GM20000 (cell line): ENCODE measurements around the gene EPB41L3.
"Not testable (repeated sequence)": the region's sequence is repeated elsewhere in the genome, so short reads cannot be mapped to it uniquely, and the experiment has no call there.

ENCODE experiments used
- DNase-seq: peaks from one replicate; pipeline ENCODE4 v3.0.0; 2012; ENCODE audit warnings: low spot score
- TF ChIP-seq, protein P1 (sequence below): IDR thresholded peaks from 2 replicates; pipeline ENCODE4 v1.5.1; 2012; ENCODE audit warnings: mild to moderate bottlenecking, control low read depth; ENCODE audit errors: extremely low read depth, missing control alignments

EPB41L3 gene

GRCh38 chr18:5496305-5496704 is 47.5 kb downstream of the EPB41L3 start:
- TF ChIP-seq, protein P1, sequence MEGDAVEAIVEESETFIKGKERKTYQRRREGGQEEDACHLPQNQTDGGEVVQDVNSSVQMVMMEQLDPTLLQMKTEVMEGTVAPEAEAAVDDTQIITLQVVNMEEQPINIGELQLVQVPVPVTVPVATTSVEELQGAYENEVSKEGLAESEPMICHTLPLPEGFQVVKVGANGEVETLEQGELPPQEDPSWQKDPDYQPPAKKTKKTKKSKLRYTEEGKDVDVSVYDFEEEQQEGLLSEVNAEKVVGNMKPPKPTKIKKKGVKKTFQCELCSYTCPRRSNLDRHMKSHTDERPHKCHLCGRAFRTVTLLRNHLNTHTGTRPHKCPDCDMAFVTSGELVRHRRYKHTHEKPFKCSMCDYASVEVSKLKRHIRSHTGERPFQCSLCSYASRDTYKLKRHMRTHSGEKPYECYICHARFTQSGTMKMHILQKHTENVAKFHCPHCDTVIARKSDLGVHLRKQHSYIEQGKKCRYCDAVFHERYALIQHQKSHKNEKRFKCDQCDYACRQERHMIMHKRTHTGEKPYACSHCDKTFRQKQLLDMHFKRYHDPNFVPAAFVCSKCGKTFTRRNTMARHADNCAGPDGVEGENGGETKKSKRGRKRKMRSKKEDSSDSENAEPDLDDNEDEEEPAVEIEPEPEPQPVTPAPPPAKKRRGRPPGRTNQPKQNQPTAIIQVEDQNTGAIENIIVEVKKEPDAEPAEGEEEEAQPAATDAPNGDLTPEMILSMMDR: no peak
- DNase-seq: no peak

DNA sequence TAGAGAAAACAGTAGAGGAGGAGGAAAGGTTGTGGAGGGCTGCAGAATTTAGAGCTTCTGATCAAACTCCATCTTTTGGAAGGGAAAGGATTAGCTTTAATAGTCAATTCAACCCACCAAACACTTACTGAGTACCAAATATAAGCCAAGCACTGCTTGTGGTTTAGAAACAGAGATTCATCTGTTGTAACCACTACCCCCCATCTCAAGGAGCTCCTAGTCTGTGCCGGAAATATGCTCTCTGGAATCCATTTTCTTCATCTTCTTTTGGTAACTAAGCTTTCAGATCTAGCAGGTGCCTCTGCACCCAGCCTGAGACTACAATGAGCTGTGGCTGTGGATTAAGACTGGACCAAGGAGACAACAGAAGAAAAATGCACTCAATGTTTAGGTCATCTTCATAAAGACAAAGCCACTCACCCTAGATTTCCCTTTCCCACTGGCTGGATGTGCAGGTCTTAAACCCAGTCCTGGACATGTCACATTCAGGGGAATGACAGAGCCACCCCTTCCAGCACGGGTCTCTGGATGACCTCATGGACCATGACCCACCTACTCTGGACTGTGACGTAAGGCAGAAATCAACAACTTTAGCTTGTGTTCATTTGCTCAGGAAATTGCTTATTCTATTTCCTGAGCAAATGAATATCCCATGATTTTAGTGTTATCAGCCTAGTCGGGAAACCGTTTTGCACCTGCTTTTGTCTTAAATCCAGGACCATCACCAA is 52.9 kb downstream of the EPB41L3 start:
- TF ChIP-seq, protein P1: no peak
- DNase-seq: no peak

DNA sequence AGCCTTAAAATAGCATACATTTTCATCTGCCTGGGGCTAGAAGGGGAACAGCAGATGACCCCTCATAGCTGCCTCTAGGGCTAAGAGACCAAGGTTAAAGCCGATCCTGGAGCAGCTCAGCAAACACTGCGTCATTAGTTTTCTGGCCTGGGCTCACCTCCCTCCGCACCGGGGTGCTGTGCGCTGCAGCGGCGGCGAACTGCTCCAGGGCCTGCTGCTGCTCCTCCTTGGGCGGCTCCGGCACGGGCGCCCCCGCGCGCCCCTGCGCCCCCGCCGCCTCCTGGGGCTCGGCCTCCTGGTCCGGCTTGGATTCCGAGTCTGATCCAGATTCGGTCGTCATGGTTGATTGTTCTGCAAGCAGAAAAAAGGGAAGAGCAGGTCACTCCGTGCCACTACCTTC is 55.0 kb downstream of the EPB41L3 start:
- DNase-seq: no peak
- TF ChIP-seq, protein P1: no peak

DNA sequence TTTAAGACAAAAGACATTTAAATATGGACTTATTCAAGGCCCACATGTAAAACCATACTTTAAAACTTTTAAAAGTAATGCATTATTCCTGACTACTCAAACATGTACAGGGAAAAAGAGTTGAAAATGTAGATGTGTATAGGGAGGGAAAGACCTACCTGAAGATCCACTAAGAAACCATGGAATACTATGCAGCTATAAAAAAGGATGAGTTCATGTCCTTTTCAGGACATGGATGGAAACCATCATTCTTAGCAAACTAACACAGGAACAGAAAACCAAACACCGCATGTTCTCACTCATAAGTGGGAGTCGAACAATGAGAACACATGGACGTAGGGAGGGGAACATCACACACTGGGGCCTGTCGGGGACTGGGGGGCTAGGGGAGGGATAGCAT is 55.8 kb downstream of the EPB41L3 start:
- not testable (repeated sequence) for DNase-seq

- no peak for DNase-seq
- TF ChIP-seq, protein P1: no peak
Observed at GRCh38 chr18:5484526-5484925, 59.3 kb downstream of the EPB41L3 start.

DNA sequence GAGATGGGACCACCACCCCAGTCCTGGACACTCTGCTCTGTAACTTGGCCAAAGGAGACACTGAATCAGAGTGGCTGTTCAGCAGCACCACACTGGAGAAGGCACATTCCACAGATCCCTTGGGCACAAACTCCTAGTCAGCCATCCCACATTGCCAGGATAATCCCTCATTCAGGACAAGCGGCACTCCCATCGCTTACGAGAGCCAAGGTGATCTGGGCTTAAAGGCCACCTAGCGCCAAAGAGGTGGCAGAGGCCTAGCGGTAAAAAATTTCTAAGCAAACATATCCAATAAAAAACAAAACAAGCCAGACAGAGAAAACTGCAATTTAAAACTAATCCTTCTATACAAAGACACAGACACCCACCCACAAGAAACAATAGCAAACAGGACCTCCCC is 62.2 kb downstream of the EPB41L3 start:
- TF ChIP-seq, protein P1: no peak
- no peak for DNase-seq

- TF ChIP-seq, protein P1: no peak
- no peak for DNase-seq
Observed at GRCh38 chr18:5478261-5478660, 65.5 kb downstream of the EPB41L3 start.
